ENCODE results near the gene MEP1A.

The MEP1A gene

GRCh38 chr6:46799657-46800056 is 6.5 kb downstream of the MEP1A start:
- no peak for DNase-seq (ENCODE audit: low read depth)
- H3K4me3 ChIP-seq (ENCODE audit: control insufficient read depth, low read depth, low read length): no peak overlapping the region
- TF ChIP-seq CTCF (IDR thresholded peaks at IDR 0.05; ENCODE audit: control insufficient read depth, insufficient read depth, low read depth, low read length, missing control alignments): no peak

- no peak overlapping the region for H3K4me3 ChIP-seq (ENCODE audit: control insufficient read depth, low read depth, low read length)
- TF ChIP-seq CTCF (IDR thresholded peaks at IDR 0.05; ENCODE audit: control insufficient read depth, insufficient read depth, low read depth, low read length, missing control alignments): no peak
- DNase-seq (ENCODE audit: low read depth): no peak
Measured at GRCh38 chr6:46808806-46809205, 15.6 kb downstream of the MEP1A start.

DNA sequence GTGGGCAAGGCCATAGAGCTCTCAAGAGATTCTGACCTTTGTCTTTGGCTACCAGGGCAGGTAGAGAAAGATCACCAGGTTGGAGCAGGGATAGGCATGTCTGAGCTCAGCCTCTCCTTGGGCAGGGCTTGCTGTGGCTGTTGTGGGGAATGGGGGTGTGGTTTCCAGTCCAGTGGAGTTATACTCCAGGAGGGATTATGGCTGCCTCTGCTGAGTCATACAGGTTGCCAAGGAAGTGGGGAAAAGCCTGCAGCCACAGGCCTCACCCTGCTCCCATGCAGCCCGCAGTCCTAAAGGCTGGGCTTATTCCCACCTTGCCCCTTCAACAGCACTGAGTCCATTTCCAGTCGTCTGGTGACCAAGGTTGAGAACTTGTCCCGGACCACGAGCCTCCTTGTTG is 21.9 kb downstream of the MEP1A start:
- DNase-seq (ENCODE audit: low read depth): no peak
- H3K4me3 ChIP-seq (ENCODE audit: control insufficient read depth, low read depth, low read length): no peak overlapping the region
- TF ChIP-seq CTCF (IDR thresholded peaks at IDR 0.05; ENCODE audit: control insufficient read depth, insufficient read depth, low read depth, low read length, missing control alignments): no peak

- no peak overlapping the region for H3K4me3 ChIP-seq (ENCODE audit: control insufficient read depth, low read depth, low read length)
- no peak for DNase-seq (ENCODE audit: low read depth)
- no peak for TF ChIP-seq CTCF (IDR thresholded peaks at IDR 0.05; ENCODE audit: control insufficient read depth, insufficient read depth, low read depth, low read length, missing control alignments)
Measured at GRCh38 chr6:46816626-46817025, 23.4 kb downstream of the MEP1A start.

GRCh38 chr6:46819561-46819960 is 26.4 kb downstream of the MEP1A start:
- no peak for TF ChIP-seq CTCF (IDR thresholded peaks at IDR 0.05; ENCODE audit: control insufficient read depth, insufficient read depth, low read depth, low read length, missing control alignments)
- H3K4me3 ChIP-seq (ENCODE audit: control insufficient read depth, low read depth, low read length): no peak overlapping the region
- no peak for DNase-seq (ENCODE audit: low read depth)

DNA sequence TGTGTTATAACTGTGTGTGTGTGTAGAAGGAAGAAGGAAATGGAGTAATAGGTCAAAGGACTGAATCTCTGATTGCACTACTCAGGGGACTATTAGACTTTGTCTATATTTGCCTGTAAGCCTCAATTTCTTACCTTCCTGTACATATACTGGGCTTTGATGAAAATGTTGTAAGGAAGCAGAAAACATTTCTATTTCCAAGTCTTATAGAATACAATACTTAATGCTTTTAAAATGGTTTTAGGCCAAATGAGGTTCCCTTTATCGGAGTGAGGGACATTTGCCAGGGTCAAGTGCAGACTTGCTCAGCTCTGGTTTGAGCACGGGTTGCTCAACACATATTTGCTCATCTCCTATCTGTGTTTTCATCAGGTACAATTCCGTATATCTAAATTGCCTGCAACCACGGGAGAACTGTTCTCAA is 28.3 kb downstream of the MEP1A start:
- no peak for DNase-seq (ENCODE audit: low read depth)
- TF ChIP-seq CTCF (IDR thresholded peaks at IDR 0.05; ENCODE audit: control insufficient read depth, insufficient read depth, low read depth, low read length, missing control alignments): no peak
- no peak overlapping the region for H3K4me3 ChIP-seq (ENCODE audit: control insufficient read depth, low read depth, low read length)

- no peak for DNase-seq (ENCODE audit: low read depth)
- H3K4me3 ChIP-seq (ENCODE audit: control insufficient read depth, low read depth, low read length): no peak overlapping the region
- TF ChIP-seq CTCF (IDR thresholded peaks at IDR 0.05; ENCODE audit: control insufficient read depth, insufficient read depth, low read depth, low read length, missing control alignments): no peak
Measured at GRCh38 chr6:46828939-46829338, 35.8 kb downstream of the MEP1A start.
